Brain microvascular endothelial cell (primary cell): ENCODE data around the gene CHD9.

Source experiments
- DNase-seq: peaks from one replicate; pipeline ENCODE4 v3.0.0-alpha.2; 2020
- H3K27ac ChIP-seq: fragments of 250-450 bp; sonication (Bioruptor Pico); 2 replicates; pipeline ENCODE4 v1.5.1; 2020; ENCODE audit warnings: mild to moderate bottlenecking, moderate library complexity
- H3K27me3 ChIP-seq: fragments of 250-450 bp; sonication (Bioruptor Pico); replicated peaks from 2 replicates; pipeline ENCODE4 v1.5.1; 2020; ENCODE audit warnings: mild to moderate bottlenecking
- H3K36me3 ChIP-seq: fragments of 250-450 bp; sonication (Bioruptor Pico); replicated peaks from 2 replicates; pipeline ENCODE4 v1.5.1; 2020; ENCODE audit warnings: mild to moderate bottlenecking
- H3K4me3 ChIP-seq: 2 replicates; pipeline ENCODE4 v1.5.1; 2011; ENCODE audit warnings: low read depth, mild to moderate bottlenecking, control low read depth, low read length, moderate library complexity
- in situ Hi-C: cut with HindIII; loops from 2 replicates; pipeline ENCODE4 v1.10.0; 2017; ENCODE audit warnings: low sequenced_read_pairs, low pct_ligation_motif_present
- TF ChIP-seq, protein P1 (sequence below): IDR thresholded peaks from 2 replicates; pipeline ENCODE4 v1.5.1; 2011; ENCODE audit warnings: low read depth, mild to moderate bottlenecking, moderate library complexity, low read length, control low read depth, inconsistent platforms; ENCODE audit errors: missing control alignments

CHD9 gene

GRCh38 chr16:53191413-53191812 lies 136.6 kb downstream of the CHD9 start:
- in situ Hi-C loops: no loop called here
- Histone ChIP-seq H3K27ac (no peak overlapping the region), H3K36me3 (peaks cover 2% of the 10 kb centered on the region), H3K27me3 (no peaks in the 10 kb centered on the region), H3K4me3 (no peak overlapping the region)
- TF ChIP-seq, protein P1, sequence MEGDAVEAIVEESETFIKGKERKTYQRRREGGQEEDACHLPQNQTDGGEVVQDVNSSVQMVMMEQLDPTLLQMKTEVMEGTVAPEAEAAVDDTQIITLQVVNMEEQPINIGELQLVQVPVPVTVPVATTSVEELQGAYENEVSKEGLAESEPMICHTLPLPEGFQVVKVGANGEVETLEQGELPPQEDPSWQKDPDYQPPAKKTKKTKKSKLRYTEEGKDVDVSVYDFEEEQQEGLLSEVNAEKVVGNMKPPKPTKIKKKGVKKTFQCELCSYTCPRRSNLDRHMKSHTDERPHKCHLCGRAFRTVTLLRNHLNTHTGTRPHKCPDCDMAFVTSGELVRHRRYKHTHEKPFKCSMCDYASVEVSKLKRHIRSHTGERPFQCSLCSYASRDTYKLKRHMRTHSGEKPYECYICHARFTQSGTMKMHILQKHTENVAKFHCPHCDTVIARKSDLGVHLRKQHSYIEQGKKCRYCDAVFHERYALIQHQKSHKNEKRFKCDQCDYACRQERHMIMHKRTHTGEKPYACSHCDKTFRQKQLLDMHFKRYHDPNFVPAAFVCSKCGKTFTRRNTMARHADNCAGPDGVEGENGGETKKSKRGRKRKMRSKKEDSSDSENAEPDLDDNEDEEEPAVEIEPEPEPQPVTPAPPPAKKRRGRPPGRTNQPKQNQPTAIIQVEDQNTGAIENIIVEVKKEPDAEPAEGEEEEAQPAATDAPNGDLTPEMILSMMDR: no peak
- DNase-seq: no peak

GRCh38 chr16:53198933-53199332 lies 144.1 kb downstream of the CHD9 start:
- no peak for DNase-seq
- Histone ChIP-seq H3K4me3 (no peak overlapping the region), H3K36me3 (no peaks in the 10 kb centered on the region), H3K27ac (no peak overlapping the region), H3K27me3 (no peaks in the 10 kb centered on the region)
- TF ChIP-seq, protein P1: no peak
- in situ Hi-C loops: no loop called here

- no peak for DNase-seq
- Histone ChIP-seq H3K4me3 (no peak overlapping the region), H3K27me3 (no peaks in the 10 kb centered on the region), H3K36me3 (no peaks in the 10 kb centered on the region), H3K27ac (no peak overlapping the region)
- TF ChIP-seq, protein P1: no peak
- in situ Hi-C loops: no loop called here
Measured at GRCh38 chr16:53201900-53202299, 147.1 kb downstream of the CHD9 start.

GRCh38 chr16:53202398-53202797 lies 147.6 kb downstream of the CHD9 start:
- Histone ChIP-seq H3K27ac (no peak overlapping the region), H3K4me3 (no peak overlapping the region), H3K27me3 (no peaks in the 10 kb centered on the region), H3K36me3 (no peaks in the 10 kb centered on the region)
- no peak for DNase-seq
- TF ChIP-seq, protein P1: no peak
- in situ Hi-C loops: no loop called here

- H3K4me3 ChIP-seq: peak overlapping the region; percentile 61
- no peaks in the 10 kb centered on the region for H3K36me3 ChIP-seq
- in situ Hi-C loops: no loop called here
- peak; percentile 74 for DNase-seq
- no peaks in the 10 kb centered on the region for H3K27me3 ChIP-seq
- TF ChIP-seq, protein P1: peak; percentile 70
- peak overlapping the region; percentile 88 for H3K27ac ChIP-seq
Measured at GRCh38 chr16:53207810-53208752, 153.3 kb downstream of the CHD9 start.

DNA sequence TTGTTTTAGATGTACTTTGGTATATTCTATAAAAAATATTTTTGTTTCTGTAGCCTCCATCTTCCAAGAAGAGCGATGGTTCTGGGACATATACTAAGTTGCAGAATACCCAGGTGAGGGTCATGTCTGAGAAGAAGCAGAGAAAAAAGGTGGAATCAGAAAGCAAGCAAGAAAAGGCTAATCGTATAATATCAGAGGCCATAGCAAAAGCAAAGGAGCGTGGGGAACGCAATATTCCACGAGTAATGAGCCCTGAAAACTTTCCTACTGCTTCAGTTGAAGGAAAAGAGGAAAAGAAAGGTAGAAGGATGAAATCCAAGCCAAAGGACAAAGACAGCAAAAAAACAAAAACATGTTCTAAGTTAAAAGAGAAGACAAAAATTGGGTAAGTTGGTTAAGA lies 154.6 kb downstream of the CHD9 start:
- in situ Hi-C loops: no loop called here
- TF ChIP-seq, protein P1: no peak
- DNase-seq: no peak
- no peaks in the 10 kb centered on the region for H3K36me3 ChIP-seq
- H3K4me3 ChIP-seq: peak overlapping the region; percentile 61
- H3K27ac ChIP-seq: peak overlapping the region; percentile 0
- H3K27me3 ChIP-seq: no peaks in the 10 kb centered on the region
